Stimulated activated CD4-positive, alpha-beta T cell treated with anti-CD3 and anti-CD28 coated beads, TNF-alpha, amount 100 ng/mL, for 4 hours (primary cell): Measurements from ENCODE around the gene FRMPD4.

ENCODE experiments used
- DNase-seq, 3 experiments: peaks; one replicate each; pipeline ENCODE4 v3.0.0-alpha.2; 2020; ENCODE audit warnings: low read depth in 3 of 3

Gene FRMPD4

DNA sequence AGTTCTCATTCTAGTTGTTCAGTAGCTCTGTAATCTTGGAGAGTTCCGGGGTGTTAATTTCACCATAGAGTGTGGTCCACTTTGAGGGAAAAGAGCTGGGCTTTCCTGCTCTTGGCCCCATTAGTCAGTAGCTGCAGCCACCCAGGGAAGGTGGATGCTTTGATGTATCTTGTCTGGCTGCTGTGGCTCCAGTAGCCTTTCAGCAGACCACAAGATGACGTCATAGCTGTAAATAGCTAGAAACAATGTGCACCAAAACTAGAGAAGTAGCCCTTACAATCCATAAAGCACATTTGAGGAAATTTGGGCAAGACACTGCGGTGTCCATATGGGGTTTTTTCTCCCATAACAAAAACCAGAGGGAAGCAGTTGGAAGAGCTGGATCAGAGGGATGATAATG lies 620.0 kb downstream of the FRMPD4 start:
- no peak for DNase-seq

DNA sequence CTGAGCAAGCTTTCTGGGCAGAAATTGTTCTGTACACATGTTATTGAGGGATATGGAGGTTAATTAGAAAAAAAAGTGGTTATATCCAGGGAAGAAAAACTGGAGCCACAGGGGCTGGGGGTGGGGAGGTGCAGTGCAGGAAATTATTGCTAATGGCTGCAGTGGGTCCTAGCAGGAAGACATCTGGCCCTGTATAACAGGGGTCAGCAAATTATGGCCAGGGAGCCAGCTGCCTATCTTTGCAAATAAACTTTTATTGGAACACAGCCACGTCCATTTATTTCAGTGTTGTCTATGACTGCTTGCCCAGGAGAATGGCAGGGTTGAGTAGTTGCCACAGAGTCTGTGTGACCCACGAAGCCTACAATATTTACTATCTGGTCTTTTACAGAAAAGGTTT lies 629.6 kb downstream of the FRMPD4 start:
- no peak for DNase-seq

DNA sequence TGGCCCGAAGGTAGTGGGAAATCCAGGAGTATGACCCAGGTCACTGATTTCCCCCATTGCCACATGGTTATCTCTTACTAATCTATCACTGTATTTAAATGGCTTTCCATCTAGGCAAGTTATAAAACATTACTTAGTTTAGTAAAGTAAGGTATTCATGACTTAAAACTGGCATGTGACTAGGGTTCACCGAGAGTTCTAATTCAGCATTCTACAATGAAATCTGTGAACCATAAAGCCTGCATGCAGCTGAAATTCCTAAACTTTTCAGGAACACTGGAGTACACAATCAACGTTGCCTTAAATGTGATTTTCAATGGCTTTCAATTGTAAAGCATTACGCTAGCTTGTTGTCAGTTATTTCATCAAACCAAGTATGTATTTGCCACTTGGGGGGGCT lies 630.2 kb downstream of the FRMPD4 start:
- DNase-seq, result no peak

DNA sequence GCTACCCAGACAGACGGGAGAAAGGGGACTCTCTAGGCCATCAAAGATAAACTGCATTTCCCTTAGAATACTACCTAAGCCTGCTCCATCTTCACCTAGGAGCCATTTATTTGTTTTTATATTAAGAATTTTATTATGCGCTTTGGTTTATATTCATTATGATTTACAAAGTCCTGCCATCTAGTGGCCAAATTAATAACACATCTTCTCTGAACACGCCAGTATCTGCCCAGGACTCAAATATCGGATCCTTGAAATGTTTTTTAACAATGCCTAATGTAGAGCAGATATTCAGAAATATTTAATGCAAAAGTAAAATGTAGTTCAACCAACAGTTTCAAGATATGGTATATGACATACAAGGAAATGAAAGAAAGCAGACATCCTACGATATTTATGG lies 632.2 kb downstream of the FRMPD4 start:
- no peak for DNase-seq

DNA sequence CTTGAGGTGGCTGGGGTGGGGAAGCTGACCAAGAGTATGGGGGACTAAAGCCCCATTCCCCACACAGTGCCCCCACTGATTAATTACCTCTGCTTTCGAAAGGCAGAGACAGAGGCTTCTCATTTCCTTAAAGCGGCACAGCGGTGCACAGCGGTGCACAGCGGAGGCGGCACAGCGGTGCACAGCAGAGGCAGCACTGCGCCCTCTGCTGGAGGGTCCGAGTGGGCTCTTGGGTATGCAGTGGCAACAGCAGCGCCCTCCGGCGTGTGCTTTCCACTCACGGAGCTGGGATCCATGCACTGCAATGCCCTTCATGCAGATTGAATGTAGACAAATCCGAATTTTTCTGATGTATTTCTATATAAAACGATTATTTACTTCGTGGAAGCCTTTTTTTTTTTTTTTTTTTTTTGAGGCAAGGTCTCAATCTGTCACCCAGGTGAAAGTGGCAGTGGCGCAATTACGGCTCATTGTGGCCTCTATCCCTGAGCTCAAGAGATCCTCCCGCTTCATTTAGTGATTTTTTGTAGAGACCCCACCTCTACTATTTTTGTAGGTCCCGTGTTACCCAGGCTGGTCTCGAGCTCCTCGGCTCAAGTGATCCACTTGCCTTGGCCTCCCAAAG lies 633.3 kb downstream of the FRMPD4 start:
- peak; percentile 26 to 51 (median 49) for DNase-seq
